GM20000 (cell line): Measurements from ENCODE around the gene DTNB.

Experiments
- DNase-seq: peaks from one replicate; pipeline ENCODE4 v3.0.0; 2012; ENCODE audit warnings: low spot score
- CTCF ChIP-seq: IDR thresholded peaks from 2 replicates; pipeline ENCODE4 v1.5.1; 2012; ENCODE audit warnings: mild to moderate bottlenecking, control low read depth; ENCODE audit errors: extremely low read depth, missing control alignments

DTNB gene

GRCh38 chr2:25697559-25698341, 24.4 kb upstream of the DTNB start:
- no peak for TF ChIP-seq CTCF
- DNase-seq, result no peak

DNA sequence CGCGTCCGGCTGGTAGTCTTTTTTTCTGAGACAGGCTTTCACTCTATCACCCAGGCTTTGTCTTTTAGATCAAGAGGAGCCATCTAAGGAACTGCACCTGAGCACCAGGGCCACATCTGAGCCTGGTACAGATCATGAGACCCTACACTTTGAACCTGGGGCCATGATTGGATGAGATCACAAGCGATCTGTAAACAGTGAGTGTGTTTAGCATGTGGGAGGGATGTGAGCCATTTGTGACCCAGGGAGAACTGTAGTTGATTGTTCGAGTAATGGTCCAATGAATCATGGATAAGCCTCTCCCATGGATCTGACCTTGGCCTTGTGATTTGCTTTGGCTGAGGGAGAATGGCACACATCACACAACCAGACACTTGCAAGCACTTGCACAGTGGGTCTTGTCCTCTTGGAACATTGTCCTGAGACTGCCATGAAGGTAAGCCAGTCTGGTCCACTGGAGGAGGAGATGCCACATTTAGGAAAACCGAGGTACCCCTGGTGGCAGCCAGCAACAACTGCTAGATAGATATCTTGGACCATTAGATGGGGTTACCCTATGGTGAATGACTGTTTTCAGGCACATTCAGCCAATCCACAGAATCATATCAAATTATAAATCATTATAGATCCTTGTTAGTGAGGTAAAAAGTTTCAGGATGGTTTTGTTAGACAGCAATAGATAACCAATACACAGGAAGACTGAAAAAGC, 19.5 kb upstream of the DTNB start:
- TF ChIP-seq CTCF, result no peak
- DNase-seq, result no peak

DNA sequence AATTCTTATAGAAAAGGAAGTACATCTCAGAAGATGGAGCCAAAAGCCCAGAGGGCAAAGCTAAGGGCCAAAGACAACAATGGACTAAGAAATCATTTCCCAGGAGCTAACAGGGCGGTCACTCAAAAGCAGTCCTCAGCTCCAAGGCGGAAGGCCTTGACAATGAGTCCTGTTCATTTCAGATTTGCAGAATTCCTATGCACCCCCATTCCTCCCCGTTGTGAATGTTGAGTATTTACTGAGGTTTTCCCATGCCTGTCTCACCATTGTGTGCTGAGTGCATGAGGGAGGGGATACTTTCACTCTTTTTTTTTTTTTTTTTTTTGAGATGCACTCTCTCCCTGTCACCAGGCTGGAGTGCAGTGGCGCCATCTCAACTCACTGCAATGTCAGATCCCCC, 18.8 kb upstream of the DTNB start:
- TF ChIP-seq CTCF, result no peak
- no peak for DNase-seq

GRCh38 chr2:25690058-25690457, 16.7 kb upstream of the DTNB start:
- no peak for TF ChIP-seq CTCF
- DNase-seq, result no peak

DNA sequence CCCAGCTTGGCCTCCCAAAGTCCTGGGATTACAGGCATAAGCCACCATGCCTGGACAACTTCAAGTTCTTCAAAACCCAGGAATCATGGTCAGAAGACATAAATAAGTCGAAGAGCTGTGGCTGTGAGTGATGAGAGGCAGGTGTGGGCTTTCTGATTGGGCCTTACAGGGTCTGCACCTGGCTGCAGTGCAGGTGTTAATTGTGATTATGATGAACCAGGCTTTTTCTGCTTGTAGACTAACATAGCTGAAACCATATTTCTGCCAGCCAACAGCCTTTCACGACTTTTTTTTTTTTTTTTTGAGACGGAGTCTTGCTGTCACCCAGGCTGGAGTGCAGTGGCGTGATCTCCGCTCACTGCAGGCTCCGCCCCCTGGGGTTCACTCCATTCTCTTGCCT, 14.9 kb upstream of the DTNB start:
- no peak for TF ChIP-seq CTCF
- no peak for DNase-seq

GRCh38 chr2:25685741-25686140, 12.4 kb upstream of the DTNB start:
- TF ChIP-seq CTCF, result no peak
- DNase-seq, result no peak
